HG02970 (cell line): Measurements from ENCODE around the gene TMEM174.

Experiments used
- ATAC-seq: cut with Tn5 transposase; IDR thresholded peaks from one replicate; pipeline ENCODE4 v1.9.1; 2021; ENCODE audit warnings: mild to moderate bottlenecking, moderate library complexity, moderate number of reproducible peaks; ENCODE audit not compliant: unreplicated experiment, low FRiP score

TMEM174 gene, protein sequence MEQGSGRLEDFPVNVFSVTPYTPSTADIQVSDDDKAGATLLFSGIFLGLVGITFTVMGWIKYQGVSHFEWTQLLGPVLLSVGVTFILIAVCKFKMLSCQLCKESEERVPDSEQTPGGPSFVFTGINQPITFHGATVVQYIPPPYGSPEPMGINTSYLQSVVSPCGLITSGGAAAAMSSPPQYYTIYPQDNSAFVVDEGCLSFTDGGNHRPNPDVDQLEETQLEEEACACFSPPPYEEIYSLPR

DNA sequence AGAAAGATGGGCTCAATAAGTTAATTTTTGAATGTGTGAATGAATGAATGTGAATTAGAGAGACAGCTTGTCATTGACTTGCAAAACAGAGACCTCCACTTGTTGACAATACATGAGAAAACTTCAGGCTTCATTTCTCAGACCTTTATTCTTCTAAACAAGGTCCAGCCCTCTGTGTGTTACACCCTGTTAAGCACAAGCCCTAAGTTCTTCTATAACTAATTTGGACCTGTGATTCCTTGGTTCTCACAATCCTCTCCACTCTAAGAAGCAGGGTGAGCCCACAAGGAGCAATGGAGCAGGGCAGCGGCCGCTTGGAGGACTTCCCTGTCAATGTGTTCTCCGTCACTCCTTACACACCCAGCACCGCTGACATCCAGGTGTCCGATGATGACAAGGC is at the start of gene TMEM174:
Gene TMEM174 (plus strand): TSS at position 243 of the 400 bp plus-strand sequence. CDS start 51 bp downstream, at position 294.
- ATAC-seq: no peak

GRCh38 chr5:73125289-73125688 is 47.7 kb upstream of the TMEM174 start:
- ATAC-seq: no peak

- no peak for ATAC-seq
These were observed 46.6 kb upstream of the TMEM174 start for GRCh38 chr5:73126381-73126780.

DNA sequence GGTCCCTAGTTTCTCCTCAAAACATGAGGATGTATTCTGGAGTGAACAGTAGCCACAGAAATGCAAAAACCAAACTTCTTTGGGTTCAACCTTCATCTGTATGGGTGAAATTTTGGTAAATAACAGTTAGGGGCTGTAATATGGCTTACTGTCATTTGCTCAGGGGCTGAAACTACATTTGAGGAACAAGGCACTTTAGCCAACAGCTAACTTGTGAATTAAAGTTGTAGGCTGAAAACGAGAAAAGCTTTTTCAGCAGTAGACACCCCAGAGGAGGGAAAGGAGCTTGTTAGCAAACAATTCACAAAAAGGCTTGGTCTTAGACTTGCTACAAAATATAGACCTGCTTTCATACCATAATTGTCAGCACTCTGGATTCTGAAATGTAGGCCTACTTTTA is 46.0 kb upstream of the TMEM174 start:
- no peak for ATAC-seq

DNA sequence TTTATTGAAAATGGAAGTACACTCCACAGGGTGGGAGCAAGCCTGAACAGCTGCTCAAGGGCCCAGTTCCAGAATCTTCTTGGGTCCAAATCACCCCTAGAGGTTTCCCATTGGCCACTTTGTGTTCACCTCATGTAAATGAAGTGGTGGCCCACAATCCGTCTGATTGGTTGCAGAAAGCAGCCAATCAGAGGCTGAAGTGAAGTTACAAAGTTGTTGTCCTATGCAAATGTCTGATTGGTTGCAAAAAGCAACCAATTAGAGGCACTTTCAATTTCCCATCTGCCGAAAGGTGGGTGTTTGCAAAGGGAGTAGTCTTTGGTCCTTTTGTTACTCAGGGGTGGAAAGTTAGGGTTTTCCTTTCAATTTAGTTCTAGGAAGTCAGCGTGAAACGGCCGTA is 43.9 kb upstream of the TMEM174 start:
- no peak for ATAC-seq

DNA sequence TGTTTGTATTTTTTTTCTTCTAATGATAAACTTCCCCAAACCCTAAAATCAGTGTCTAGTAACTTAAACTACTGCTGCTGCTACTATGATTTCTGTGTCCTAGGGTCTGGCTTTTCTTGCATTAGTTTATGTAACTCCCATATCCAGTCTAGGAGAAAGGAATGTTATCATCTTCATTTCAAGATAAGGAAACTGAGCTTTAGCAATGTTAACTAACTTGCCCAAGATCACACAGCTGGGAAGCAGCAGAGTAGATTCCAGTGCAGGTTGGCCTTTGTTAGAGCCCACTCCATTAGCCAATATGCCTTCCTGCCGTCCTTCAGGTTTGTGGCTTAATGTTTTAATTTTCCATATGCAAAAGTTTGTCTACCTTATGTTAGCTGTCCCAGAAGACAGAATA is 42.2 kb upstream of the TMEM174 start:
- ATAC-seq: no peak

DNA sequence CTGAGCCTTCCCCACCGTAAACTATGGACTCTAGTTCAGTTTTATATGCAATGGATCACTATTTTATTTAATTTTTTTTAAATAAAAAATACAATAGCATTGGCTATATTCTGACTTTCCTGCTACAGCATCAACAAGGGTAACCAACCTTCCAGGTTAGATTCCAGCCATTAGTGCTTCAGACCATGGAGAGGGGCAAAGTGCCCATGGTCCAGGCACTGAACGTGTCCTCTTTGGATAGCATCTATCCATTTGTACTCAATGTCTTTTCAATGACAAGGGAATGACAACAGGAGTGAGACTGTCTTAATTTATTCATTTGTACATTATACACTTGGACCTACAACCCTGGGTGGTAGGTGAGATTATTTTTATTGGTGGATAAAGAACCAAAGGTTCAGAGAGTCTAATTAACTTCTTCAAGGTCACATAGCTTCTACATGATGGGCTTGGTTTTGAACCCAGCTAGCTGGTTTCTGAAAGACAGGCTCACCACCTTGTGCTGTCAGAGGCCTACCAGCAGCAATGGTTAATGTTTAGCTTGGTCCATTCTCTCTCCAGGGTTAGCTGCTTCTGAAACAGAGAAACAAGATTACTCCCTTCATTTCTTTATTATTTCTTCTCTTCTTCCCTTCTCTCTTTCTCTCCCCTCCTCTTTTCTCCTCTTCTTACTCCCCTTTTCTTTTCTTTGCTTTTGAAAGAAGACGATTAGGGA is 41.1 kb upstream of the TMEM174 start:
- no peak for ATAC-seq

- ATAC-seq: no peak
These were observed 40.2 kb upstream of the TMEM174 start for GRCh38 chr5:73132759-73133158.

DNA sequence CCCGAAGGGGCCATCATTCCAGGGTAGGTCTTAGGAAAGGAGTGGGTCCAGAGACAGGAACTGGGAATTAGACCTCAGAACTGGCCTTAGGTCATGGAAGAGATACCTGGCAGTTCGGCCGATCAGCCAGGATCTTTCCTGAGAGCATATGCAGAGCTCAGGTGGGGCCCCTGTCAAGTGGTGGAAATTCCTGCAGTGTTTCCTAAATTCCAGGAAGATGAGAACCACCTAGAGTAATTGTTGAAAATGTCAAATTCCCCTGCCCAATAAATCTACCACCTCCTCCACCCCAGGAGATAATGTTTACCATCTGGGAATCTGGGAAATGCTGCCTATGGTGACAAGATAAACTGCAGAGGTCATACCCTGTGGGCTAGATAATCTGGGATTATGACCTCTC is 38.0 kb upstream of the TMEM174 start:
- ATAC-seq: no peak

GRCh38 chr5:73135429-73136054 is 37.5 kb upstream of the TMEM174 start:
- ATAC-seq: no peak

GRCh38 chr5:73136055-73136562 is 36.9 kb upstream of the TMEM174 start:
- no peak for ATAC-seq

- ATAC-seq: no peak
These were observed 35.1 kb upstream of the TMEM174 start for GRCh38 chr5:73137563-73138530.

DNA sequence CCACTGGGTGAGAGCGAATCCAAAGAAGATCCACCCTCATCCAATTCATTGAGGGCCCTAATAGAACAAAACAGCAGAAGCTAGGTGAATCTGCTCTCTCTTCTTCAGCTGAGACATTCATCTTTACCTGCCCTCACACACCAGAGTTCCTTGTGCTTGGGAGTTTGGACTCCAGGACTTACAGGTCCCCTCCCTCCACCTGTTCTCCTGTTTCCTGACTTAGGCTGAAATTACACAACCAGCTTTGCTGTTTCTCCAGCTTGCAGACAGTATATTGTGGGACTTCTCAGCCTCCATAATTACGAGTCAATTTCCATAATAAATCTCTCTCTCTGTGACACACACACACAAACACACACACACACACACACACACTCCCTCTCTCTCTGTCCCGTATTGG is 33.5 kb upstream of the TMEM174 start:
- no peak for ATAC-seq

DNA sequence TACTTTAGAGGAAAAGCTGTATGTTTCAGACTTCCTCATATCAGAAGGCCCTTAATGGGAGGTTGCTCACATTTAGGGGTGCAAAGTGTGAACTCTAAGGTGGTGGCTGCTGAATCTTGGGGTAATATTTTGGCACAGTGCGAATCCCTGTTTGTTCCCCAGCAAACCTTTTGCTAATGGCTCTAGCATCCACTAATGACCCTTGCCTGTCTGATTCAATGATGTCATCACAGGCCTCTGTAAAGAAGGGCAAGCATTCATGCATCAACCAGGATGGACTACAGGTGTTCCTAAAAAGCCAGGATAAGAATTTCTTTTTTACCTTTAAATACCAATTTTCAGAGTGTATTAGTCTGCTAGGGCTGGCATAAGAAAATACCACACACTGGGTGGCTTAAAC is 32.2 kb upstream of the TMEM174 start:
- ATAC-seq: no peak

- no peak for ATAC-seq
These were observed 31.0 kb upstream of the TMEM174 start for GRCh38 chr5:73142035-73142434.

DNA sequence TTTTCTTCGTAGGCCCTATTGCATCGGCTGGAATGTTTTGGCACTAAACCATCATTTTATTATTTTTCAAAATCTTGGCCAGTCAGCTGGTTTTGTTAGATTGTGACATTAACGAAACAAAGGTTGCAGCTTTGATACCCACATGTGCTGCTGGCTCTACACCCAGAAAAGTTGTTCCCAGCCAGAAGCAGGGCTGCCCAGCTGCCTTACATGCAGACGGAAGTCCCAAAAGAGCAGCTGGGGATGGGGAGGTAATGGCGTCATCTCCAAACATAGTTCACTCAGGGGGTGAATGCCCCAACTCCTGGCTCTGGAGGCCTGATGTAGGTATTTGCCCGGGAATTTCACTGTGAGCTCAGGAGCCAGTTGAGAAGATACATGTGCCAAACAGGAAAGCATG is 29.3 kb upstream of the TMEM174 start:
- ATAC-seq: no peak

GRCh38 chr5:73149540-73149939 is 23.5 kb upstream of the TMEM174 start:
- no peak for ATAC-seq

- ATAC-seq: no peak
These were observed 22.1 kb upstream of the TMEM174 start for GRCh38 chr5:73150876-73151275.

GRCh38 chr5:73151766-73152410 is 21.1 kb upstream of the TMEM174 start:
- no peak for ATAC-seq
